RPMI7951 (cell line): Measurements from ENCODE around the gene EFCAB14. TPM values are rescaled to one million over a fixed set of nuclear protein-coding genes. Genes with fewer than 3 reads are reported as not detected.
"Not testable (repeated sequence)": the region's sequence is repeated elsewhere in the genome, so short reads cannot be mapped to it uniquely, and the experiment has no call there.

Experiments used
- DNase-seq: peaks from one replicate; pipeline ENCODE4 v3.0.0-alpha.2; 2012; ENCODE audit warnings: low read depth
- total RNA-seq: library from RNA; depleted of rRNA; stranded (reverse); fragments of >200 nt; shearing (Covaris generic); gene quantifications from 2 replicates; pipeline ENCODE4 v1.2.3, GENCODE V29; 2014

EFCAB14 gene
- total RNA-seq, 1 experiment from 2014 or later, result 66.0 TPM

DNA sequence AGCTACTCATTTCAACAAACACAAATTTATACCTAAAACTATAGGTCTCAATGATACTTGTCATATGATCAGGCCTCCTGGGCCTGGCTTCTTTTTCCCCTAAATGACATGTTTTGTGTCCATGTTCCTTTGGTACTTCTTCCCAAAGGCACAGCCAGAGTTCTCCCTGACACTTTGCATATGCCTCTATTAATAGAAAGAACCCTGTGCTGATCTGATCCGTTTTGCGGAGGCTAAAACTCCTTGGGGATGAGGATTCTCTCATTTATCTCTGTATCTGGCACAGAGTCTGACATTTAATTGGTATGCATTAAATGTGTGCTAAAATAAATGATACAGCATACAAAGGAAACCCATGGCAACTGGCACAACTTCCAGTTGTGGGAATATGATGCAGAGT is 62.3 kb downstream of the EFCAB14 start:
- DNase-seq, result no peak

DNA sequence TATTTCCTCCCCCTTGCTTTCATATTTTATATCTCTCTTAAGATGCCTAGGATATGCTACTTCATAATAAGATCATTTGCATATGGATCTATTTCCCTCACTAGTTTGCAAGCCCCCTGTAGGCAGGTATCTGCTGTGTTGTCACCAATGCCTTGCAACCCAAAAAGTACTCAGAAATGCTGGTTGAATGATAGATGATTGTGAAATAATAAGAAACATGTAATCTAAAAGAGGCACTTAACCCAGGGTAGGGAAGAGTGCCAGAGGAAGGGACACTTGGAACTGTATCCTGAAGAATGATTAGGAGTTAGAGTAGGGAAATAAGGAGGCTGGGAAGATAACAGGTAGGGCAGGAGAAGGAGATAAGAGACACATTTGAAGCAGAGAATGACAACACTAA is 63.1 kb downstream of the EFCAB14 start:
- DNase-seq, result no peak

DNA sequence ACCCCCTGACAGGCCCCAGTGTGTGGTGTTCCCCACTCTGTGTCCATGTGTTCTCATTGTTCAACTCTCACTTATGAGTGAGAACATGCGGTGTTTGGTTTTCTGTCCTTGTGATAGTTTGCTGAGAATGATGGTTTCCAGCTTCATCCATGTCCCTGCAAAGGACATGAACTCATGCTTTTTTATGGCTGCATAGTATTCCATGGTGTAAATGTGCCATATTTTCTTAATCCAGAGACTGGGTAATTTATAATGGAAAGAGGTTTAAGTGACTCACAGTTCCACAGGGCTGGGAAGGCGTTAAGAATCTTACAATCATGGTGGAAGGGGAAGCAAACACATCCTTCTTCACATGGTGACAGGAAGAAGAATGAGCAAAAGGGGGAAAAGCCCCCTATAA is 64.2 kb downstream of the EFCAB14 start:
- not testable (repeated sequence) for DNase-seq

DNA sequence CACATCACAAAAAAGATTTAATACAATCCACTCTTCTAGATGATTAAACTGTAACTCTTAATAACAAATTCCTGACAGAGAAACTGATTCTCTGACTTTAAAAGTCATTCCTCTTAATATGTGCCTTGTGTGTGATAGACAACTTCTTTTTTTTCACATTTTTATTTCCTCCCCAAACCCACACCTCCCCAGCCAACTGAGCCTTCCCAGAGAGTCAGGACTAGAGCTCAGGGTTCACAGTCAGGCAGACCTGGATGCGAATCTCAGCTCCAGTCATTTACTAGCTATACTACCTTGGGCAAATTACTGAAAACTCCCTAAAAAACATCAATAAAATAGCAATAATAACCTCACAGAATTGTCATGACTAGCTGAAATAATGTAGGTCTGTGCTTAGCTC is 64.9 kb downstream of the EFCAB14 start:
- DNase-seq, result no peak

DNA sequence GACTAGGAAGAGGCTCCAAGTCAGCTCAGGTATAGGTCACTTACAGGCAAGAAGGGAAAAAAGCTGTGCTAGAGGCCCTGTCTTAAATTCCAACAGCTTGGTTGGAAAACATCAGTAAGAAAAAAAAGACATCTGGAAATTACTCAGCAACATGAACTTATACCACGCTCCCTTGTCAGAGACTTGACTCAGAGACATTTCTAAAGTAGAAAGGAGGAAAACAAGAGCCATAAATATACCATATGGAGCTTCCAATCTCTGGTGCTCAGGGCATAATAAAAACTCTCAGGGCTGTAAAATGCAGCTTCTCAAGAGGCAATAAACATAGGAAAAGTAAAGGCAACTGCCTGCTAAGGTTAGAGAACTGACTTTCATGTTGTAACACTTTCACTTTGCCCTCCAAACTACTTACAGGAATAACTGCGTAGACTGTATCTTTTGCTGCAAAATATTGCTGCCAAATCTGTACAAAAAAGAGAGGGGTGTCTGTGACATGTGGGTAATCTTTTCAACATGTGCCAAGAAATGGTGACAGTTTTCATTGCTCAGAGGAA is 65.4 kb downstream of the EFCAB14 start:
- DNase-seq, result no peak

DNA sequence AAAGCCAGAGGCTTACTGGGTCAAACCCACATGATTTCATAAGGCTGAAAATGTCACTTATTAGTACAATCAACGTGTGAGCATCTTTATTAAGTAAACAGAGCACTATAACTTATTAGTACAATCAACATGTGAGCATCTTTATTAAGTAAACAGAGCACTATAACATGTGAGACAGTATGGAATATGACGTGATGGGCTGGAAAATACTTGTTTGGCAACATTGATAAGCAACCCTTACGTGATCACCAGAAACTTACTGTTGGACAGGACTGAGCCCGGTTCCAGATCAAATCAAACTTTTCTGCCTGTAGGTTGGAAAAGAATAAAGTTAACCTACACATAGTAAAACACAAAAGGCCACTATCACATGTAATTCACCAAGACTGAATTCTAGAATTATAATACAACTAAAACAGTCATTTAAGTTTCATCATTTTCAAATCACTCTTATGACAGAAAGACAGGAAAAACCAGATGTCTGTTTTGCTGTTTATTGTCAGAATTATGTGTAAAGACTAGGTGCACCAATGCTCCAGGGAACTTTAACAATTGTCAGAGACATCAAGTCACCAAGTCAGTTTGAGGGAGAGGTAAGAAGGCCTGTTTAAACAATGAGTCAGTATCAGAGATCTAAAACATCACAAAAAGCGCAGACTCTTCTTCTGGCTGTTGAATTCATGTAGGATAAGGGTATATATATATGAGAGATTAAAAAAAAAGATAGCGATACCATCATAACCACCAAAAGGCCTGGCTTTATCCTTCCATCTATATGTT is 66.4 kb downstream of the EFCAB14 start:
- DNase-seq, result no peak

DNA sequence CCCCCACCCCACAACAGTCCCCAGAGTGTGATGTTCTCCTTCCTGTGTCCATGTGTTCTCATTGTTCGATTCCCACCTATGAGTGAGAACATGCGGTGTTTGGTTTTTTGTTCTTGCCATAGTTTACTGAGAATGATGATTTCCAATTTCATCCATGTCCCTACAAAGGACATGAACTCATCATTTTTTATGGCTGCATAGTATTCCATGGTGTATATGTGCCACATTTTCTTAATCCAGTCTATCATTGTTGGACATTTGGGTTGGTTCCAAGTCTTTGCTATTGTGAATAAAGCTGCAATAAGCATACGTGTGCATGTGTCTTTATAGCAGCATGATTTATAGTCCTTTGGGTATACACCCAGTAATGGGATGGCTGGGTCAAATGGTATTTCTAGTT is 67.8 kb downstream of the EFCAB14 start:
- DNase-seq, result not testable (repeated sequence)

DNA sequence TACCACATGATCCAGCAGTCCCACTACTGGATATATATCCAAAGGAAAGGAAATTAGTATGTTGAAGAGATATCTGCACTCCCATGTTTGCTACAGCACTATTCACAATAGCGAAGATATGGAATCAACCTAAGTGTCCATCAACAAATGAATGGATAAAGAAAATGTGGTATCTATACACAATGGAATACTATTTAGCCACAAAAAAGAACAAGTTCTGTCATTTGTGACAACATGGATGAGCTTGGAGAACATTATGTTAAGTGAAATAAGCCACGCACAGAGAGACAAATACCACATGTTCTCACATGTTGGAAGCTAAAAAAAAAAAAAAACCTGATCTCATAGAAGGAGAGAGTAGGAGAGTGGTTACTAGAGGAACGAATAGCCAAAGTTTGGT is 68.4 kb downstream of the EFCAB14 start:
- no peak for DNase-seq

DNA sequence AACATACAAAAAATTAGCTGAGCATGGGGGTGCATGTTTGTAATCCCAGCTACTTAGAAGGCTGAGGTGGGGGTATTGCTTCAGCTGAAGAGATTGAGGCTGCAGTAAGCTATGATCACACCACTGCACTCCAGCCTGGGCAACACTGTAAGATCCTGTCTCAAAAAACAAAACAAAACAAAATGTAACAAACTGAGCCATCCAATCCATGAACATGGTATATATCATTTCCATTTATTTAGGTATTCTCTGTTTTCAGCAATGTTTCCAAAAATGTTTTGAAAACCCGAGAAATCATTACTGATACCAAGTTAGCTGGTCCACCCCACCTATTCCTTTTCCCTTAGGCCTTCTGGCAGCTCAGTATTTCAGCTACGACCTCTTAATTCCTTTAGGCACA is 69.2 kb downstream of the EFCAB14 start:
- no peak for DNase-seq

DNA sequence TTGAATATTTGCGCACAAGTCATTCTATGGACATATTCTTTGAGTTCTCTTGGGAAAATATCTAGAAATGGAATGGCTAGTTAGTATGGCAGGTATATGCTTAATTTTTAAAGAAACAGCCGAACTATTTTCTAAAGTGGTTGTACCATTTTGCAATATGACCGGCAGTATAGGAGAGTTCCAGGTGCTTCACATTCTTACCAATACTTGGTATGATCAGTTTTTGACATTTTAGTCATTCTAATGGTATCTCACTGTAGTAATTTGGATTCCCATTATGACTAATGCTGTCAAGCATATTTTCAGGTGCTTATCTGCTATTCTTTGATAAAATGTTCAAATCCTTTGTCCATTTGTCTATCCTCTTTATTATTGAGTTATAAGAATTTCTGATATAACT is 71.3 kb downstream of the EFCAB14 start:
- no peak for DNase-seq

DNA sequence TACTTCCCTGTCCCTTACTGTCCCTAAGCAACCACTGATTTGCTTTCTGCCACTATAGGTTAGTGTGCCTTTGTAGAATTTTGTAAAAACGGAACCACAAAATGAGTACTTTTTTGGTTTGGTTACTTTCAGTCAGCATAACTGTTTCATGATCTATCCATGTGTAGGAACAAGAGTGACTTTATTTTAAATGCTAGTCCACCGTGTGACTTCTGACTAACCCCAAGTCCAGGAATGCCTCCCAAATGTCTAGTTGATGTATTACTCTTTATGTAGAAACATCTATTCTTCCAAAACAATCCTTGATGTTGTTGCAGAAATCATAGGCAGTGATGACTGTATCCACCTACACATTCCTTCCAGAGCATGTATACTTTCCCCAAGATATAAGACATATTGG is 72.1 kb downstream of the EFCAB14 start:
- DNase-seq, result no peak

DNA sequence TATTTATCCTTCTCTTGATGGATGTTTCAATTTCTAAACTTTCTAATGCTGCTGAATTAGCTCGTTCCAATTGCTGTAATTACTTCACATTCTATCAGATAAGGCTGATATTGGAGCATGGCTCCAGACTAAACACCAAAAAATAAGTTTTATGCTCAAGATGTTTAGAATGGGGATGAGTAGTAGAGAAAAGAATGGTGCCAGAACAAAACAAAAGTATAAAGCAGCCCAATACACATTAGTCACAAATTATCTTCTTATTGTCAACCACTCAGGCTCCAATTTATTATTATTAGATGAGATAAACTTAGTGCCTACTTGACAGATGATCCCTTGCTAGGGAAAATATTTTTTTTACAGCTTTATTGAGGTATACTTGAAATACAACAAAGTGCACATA is 72.6 kb downstream of the EFCAB14 start:
- no peak for DNase-seq

DNA sequence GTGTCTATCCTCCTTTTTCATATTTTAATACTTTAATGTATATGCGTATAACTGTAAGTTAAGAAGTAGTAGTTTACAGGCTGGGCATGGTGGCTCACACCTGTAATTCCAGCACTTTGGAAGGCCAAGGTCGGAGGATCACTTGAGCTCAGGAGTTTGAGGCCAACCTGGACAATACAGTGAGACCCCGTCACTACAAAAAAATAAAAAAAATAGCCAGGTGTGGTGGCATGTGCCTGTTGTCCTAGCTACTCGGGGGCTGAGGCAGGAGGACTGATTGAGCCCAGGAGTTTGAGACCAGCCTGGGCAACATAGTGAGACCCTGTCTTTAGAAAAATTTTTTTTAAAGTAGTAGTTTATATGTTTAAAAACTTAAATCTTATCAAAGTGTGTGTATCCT is 73.1 kb downstream of the EFCAB14 start:
- DNase-seq, result no peak

DNA sequence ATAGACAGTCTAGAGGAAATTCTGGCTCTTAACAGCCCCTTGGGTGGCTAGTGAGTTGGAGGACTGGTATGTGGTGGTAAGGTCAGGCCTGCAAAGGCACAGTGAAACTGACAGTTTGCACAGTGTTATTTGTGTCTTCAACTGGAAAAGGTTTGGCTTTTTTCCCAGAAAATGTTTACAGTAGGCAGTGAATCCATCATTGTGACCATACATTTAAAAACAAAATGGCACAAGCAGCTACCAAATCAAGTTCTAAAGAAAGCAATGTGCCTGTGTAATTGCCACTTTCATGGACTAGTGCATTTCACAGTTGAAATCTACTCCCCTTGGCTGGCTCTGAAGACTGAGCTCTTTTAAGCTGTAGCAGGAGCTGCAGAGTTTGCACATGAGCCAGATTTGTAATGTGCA is 75.5 kb downstream of the EFCAB14 start:
- peak; percentile 92 for DNase-seq

DNA sequence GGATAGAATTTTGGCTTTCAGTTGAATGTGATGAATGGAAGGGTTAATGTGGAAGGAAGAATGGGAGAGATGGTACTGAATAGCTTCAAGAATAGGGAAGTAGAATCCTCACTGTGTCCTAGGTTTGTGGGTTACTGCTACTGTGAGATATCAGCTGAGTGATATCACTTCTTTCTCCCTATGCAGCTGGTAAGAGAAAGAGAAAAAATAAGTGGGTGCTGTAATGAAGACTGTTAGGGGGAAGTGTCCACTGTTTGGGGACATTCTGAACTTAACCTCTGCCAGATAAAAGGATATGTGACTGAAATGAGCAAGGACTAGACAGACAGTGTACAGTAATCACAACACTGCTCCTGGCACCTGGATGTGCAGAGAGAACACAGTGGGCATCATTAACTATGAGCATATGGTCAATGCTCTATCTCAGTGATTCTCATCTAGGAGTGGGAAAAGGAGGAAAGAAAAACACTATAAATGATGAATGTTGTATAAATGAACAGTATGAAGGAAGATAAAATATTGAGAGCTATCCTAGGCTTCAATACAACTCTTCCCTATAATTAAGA is 76.7 kb downstream of the EFCAB14 start:
- no peak for DNase-seq

DNA sequence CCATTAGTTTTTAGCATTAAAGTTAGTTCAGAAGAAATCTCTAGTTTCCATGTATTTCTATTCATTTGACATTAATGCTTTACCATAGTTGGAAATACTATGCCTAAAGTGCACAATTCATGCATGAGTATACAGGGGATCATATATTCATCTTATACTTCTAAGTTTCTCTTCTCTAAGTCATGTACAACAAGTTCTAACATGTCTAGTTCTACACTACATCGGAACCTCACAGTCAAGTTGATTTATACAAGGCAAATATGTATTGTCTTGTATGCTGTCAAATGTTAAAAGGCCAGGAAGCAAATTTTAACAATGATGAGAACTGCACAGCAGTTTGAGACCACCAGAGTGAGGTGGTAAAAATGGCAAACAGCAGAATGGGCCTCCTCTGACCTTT is 79.4 kb downstream of the EFCAB14 start:
- no peak for DNase-seq

DNA sequence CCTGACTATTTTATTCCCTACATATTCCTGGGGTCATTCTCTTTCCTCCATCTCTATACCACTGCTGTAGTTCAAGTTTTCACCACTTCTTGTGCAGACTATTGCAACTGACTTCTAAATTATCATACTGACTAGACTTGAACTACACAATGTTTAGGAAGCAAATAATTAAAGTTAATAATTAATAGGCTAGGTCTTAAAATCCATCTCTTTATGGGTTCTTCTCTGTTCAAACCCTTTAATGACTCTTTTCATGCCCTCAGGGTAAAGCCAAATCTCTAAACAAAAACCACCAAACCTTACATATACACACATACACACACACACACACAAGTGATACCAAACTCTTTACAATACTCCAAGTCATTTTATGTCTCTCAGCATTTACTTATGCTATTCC is 80.0 kb downstream of the EFCAB14 start:
- DNase-seq, result no peak

DNA sequence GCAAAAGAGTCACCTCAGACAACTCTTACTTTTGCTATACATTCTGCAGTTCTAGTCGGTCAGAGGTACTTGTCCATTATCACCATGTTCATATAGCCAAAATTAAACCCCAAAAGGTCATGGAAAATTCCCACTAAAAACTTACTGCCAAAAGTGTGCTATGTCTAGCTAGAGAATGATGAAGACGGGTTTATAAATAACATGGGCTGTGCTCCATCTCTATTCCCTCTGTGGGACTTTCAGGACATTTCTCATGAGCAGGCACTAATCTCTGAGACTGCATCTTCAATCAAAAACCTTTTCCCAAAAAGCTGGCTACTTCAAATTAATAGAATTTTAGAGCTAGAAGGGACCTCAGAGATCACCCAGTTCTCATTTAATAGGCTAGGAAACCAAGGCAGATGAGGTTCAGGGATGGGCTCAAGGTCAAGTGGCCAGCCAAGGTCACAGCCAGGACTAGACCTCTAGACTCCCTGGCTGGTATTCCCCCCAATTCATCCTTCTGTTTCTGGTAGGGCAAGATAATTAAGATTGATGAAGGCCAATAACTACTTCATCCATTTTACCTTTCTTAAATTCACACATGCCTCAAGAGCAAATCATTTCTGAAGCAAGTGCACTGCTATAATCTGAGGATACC is 81.3 kb downstream of the EFCAB14 start:
- no peak for DNase-seq

DNA sequence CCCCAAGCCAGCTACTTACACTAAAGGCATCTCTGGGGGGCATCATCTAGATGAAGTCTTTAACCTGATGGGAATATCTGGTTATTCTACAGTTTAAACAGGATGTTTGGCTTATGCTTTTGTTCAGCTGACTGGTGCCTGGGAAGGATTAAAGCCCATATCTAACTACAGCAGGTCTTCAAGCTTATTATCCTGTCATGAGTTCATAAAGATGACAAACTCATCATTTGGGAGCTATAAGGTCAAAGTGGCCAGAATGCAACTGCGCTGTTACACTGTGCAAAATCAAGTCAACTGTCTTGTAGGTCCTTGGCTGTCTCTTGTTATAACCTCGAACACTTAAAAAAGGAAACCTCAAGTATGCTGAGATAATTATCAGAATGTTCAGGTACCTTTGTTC is 83.7 kb downstream of the EFCAB14 start:
- no peak for DNase-seq

DNA sequence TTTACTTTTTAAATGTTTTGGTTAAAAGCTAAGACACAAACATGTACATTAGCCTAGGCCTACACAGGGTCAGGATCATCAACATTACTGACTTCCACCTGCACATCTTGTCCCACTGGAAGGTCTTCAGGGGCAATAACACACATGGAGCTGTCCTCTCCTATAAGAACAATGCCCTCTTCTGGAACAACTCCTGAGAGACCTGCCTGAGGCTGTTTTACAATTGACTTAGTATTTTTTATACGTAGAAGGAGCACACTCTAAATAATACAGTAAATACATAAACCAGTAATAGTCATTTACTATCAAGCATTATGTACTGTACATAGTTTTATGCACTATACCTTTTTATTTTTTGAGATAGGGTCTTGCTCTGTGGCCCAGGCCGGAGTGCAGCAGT is 88.2 kb downstream of the EFCAB14 start:
- no peak for DNase-seq
